Daoy (cell line): Measurements from ENCODE around the gene ANKMY1. TPM values are rescaled to one million over a fixed set of nuclear protein-coding genes. Genes with fewer than 3 reads are reported as not detected.

ENCODE experiments used
- DNase-seq: peaks from one replicate; pipeline ENCODE4 v3.0.0-alpha.2; 2015; ENCODE audit warnings: low read depth
- total RNA-seq: library from RNA; depleted of rRNA; stranded (reverse); fragments of >200 nt; shearing (Covaris generic); gene quantifications from 2 replicates; pipeline ENCODE4 v1.2.3, GENCODE V29; 2014

Gene ANKMY1
- total RNA-seq, 1 experiment from 2014 or later: 4.7 TPM

DNA sequence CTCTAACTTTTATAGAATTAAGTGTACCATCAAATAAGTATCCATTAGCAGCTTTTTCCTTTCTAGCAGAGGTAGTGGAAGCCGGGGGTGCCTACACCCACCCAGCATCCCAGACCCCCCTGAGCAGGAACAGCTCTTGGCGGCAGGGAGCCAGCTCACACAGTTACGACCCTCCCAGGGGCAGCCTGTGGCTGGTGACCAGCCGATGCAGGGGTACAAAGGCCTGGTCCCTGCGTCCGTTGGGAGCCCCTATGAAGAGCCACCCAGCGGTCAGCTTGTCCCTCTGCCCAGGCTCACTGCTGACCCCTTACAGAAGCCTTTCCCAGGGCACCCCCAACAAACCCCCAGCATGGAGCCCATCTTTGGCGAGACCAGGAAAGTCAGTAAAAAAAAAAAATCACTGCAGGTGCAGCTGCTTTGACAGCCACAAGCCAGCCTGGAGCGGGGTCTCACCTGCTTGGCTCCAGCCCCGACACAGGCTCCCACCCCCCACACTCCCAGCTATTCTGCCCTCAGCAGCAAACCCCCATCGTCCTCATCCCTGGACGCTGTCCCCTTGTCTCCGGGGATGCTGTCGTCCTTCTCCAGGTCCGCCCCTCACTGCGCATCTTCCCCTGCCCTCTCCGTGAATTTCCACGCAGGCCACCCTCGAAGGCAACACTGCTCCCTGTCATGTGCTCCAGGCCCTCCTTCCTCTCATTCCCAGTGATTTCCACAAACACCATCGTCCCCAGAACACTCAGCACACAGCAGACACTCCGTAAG, 79.3 kb downstream of the ANKMY1 start:
- DNase-seq: peak; percentile 1

- DNase-seq: no peak
Measured at GRCh38 chr2:240477916-240478315, 79.9 kb downstream of the ANKMY1 start.

DNA sequence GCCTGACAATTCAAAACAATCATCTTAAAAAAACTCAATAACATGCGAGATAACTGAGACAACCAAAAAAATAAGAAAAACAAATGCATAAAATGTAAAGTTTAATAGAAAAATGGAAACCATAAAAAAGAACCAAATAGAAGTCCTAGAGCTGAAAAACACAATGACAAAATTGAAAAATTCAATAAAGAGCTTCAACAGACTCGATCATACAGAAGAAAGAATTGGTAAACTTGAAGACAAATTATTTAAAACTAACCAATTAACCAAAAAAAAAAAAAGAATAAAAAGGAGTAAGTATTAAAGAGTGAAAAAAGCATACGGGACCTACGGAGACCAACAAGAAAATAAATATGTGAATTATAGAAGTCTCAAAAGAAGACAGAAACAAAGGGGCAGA, 84.6 kb downstream of the ANKMY1 start:
- no peak for DNase-seq

DNA sequence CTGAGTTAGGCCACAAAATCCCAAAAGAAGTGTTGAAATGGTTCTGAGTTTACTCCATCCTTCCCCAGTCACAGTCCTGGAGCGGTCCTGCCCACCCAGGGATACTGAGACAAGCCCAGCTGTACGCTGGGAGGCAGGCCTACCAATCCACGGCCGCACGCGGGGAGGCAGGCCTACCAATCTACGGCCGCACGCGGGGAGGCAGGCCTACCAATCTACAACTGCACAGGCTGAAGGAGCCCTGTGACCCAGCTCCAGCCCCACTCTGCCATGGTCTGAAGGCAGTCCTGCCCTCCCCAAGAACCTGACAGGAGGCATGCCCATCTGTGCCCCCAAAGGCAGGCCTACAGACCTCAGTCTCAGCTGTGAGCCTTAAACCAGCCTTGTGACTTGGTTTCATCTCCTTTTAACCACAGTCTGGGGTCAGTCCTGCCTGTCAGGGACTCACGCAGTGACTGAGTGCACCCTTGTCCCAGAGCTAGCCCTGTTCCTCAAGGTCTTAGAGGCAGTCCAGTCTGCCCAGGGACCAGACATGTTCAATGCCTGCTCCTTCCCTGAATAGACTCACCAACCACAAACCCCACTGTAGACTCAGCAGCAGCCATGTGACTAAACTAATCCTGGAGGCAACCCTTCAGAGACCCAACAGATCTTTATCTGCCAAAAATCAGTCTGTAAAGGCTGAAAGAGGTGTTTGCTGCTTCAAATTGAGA, 85.6 kb downstream of the ANKMY1 start:
- no peak for DNase-seq

GRCh38 chr2:240469740-240470139, 88.0 kb downstream of the ANKMY1 start:
- DNase-seq: peak; percentile 3

DNA sequence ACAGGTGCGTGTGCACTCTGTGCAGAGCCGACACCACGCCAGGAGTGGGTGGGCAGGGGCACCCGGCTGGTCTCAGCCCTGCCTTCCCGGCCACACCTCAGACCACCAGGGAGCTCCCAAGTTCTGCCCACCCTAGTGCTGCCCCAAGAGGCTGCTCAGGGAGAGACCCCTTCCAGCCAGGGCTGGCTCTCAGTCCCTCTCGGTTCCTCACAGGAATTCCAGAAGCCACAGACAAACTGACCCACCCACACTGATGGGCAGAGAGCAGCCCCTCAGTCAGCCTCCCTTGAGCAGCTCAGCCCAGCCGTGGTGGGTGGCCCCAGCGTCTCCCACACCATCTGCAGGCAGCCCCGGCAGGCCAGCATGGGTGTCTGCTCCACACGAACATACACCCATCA, 88.5 kb downstream of the ANKMY1 start:
- no peak for DNase-seq

- DNase-seq: peak; percentile 4
Measured at GRCh38 chr2:240468303-240469238, 89.2 kb downstream of the ANKMY1 start.

- peak; percentile 2 for DNase-seq
Measured at GRCh38 chr2:240467659-240468302, 90.0 kb downstream of the ANKMY1 start.

DNA sequence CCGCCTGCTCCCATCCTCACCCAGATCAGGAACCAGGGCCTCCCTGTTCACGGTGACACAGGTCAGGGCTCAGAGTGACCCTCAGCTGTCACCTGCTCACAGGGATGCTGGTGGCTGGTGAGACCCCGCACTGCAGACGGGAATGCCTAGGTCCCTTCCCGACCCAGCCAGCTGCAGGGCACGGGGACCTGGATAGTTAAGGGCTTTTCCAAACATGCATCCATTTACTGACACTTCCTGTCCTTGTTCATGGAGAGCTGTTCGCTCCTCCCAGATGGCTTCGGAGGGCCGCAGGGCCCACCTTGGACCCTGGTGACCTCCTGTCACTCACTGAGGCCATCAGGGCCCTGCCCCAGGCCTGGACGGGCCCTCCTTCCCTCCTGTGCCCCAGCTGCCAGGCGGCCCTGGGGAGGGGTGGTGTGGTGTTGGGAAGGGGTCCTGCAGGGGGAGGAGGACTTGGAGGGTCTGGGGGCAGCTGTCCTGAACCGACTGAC, 90.6 kb downstream of the ANKMY1 start:
- DNase-seq: peak; percentile 0

DNA sequence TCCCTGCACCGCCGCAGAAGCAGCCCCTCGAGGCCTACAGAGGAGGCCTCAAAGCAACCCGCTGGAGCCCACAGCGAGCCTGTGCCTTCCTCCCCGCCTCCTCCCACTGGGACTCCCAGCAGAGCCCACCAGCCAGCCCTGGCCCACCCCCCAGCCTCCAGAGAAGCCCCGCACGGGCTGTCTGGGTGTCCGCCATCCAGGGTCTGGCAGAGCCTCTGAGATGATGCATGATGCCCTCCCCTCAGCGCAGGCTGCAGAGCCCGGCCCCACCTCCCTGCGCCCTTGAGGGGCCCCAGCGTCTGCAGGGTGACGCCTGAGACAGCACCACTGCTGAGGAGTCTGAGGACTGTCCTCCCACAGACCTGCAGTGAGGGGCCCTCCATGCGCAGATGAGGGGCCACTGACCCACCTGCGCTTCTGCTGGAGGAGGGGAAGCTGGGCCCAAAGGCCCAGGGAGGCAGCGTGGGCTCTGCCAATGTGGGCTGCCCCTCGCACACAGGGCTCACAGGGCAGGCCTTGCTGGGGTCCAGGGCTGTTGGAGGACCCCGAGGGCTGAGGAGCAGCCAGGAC, 91.1 kb downstream of the ANKMY1 start:
- DNase-seq: peak; percentile 0

- peak; percentile 1 for DNase-seq
Measured at GRCh38 chr2:240465765-240466578, 91.8 kb downstream of the ANKMY1 start.

- DNase-seq: peak; percentile 1
Measured at GRCh38 chr2:240465268-240465764, 92.5 kb downstream of the ANKMY1 start.

DNA sequence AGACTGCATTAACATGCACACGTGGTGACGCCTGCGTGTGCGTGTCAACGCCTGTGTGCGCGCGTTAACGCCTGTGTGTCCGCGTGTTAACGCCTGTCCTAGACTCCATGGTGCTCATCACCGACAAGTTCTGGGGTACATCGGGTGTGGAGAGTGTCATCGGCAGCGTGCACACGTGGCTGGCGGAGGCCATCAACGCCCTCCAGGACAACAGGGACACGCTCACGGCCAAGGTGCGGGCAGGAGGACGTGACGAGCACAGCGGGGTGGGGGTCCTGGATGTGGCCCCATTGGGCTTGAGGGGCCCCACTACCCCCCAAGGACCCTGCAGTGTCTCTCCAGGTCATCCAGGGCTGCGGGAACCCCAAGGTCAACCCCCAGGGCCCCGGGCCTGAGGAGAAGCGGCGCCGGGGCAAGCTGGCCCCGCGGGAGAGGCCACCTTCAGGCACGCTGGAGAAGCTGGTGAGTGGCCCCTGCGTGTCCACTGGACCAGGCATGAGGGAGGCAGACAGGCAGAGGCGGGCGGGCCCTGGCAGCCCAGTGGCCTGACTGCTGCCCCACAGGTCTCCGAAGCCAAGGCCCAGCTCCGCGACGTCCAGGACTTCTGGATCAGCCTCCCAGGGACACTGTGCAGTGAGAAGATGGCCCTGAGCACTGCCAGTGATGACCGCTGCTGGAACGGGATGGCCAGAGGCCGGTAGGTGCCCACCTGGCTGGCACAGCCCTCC, 93.1 kb downstream of the ANKMY1 start:
- no peak for DNase-seq

DNA sequence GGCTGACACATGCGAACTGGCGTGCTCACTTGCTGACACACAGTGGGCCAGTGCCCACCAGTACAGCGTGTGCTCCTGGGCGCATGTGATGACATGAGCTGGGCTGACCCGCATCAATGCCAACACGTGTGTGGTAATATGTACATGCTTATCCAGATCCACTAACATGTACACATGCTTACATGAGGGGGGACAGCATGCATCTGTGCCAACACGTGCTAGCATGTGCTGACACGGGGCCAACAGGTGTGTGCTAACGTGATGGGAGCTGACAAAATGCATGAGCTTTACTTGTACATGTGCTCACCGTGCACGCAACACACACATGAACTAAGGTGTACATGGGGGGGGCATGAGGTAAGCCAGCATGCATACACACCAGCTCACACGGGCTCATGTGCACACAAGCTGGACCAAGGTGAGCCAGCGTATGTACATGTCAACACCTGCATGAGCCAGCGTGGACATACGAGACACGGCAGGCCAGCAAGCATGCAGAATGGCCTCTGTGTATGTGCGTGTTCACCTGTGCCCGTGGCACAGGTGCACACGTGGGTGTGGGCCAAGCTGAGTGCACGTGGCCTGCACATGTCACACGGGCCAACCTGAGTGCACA, 93.8 kb downstream of the ANKMY1 start:
- no peak for DNase-seq

- DNase-seq: no peak
Measured at GRCh38 chr2:240463274-240463865, 94.4 kb downstream of the ANKMY1 start.

DNA sequence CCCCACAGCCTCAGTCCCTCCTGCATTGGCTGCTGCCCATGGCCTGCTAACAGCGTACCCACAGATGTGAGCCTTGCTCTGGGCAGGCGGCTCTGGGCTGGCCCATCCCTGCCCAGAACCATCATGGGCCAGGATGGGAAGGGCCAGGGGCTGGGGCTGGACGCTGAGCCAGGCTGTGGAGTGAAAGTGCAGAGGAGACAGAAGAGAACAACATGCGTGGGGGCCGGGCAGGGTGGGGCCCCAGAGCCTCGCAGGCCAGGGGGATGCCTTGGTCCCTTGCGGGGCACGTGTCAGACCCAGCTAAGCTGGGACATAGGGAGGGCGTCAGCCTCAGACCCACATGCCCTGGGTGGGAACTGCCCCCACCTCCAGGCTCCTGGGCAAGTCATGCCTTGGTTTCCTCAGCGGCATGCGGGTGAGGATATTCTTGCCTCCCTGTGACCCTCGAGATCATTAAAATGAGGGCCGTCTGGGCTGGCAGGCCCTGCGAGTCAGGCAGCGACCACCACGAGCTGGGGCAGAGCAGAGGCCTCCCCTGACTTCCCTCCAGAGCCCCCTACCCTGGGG, 95.0 kb downstream of the ANKMY1 start:
- DNase-seq: no peak

DNA sequence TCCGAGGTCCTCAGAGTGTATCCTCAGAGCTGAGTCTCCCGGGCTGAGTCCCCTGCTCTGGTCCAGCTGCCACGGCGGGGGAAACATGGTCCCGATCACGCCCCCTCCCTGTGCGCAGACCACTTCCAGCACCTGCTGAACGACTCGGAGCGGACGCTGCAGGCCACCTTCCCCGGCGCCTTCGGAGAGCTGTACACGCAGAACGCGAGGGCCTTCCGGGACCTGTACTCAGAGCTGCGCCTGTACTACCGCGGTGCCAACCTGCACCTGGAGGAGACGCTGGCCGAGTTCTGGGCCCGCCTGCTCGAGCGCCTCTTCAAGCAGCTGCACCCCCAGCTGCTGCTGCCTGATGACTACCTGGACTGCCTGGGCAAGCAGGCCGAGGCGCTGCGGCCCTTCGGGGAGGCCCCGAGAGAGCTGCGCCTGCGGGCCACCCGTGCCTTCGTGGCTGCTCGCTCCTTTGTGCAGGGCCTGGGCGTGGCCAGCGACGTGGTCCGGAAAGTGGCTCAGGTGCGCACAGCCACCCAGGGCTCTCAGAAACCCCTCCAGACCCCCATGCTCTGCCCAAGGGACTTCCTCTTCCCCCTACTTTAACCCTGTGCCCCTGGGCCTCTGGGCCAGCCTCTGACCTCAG, 95.6 kb downstream of the ANKMY1 start:
- DNase-seq: no peak
